Right lobe of liver (tissue), 6 donors: ENCODE results near the gene SLC13A1. TPM values are rescaled to one million over a fixed set of nuclear protein-coding genes. Genes with fewer than 3 reads are reported as not detected.

Source experiments
- ATAC-seq, 4 donors: fragments of 200-7000 bp; cut with Tn5 transposase; one replicate each; pipeline ENCODE4 v1.9.1; 2020; ENCODE audit warnings: mild to moderate bottlenecking in 4 of 4, moderate library complexity in 4 of 4
- DNase-seq, 3 donors: peaks; one replicate each; pipeline ENCODE4 v3.0.0-alpha.2; 2020
- H3K27ac ChIP-seq, 3 donors: fragments of 200-600 bp; one replicate each; pipeline ENCODE4 v1.8.0; 2022
- H3K27me3 ChIP-seq, 2 donors: fragments of 200-600 bp; one replicate each; pipeline ENCODE4 v1.8.0; 2022
- H3K36me3 ChIP-seq, 4 donors: fragments of 200-600 bp; sonication (generic) in 1 of 4; one replicate each; pipeline versions ENCODE4 v1.5.1 to v1.8.0; 2017 to 2022; ENCODE audit warnings: control low read depth in 1 of 4
- H3K4me1 ChIP-seq, 4 donors: fragments of 200-600 bp; sonication (generic) in 1 of 4; one replicate each; pipeline versions ENCODE4 v1.5.1 to v1.8.0; 2017 to 2022; ENCODE audit warnings: control low read depth in 1 of 4
- H3K4me3 ChIP-seq, 3 donors: fragments of 200-600 bp; one replicate each; pipeline ENCODE4 v1.8.0; 2022
- H3K9me3 ChIP-seq, 4 donors: fragments of 200-600 bp; sonication (generic) in 1 of 4; one replicate each; pipeline versions ENCODE4 v1.5.1 to v1.8.0; 2017 to 2022; ENCODE audit warnings: control low read depth in 1 of 4
- POLR2A ChIP-seq: fragments of 450-650 bp; IDR thresholded peaks from one replicate; pipeline ENCODE4 v1.6.1; 2017; ENCODE audit warnings: antibody characterized with exemption, mild to moderate bottlenecking
- WGBS: methylation state at CpG from one replicate; pipeline ENCODE4 v1.1.6; 2018; ENCODE audit warnings: low coverage, low lambda C conversion rate; ENCODE audit not compliant: insufficient coverage; ENCODE audit errors: missing lambda C conversion rate; 5-methylcytosine and 5-hydroxymethylcytosine counted together
- intact Hi-C, 2 donors: fragments of 100-400 bp; cut with DNase I; formaldehyde crosslinking; loops; one replicate each; pipeline versions ENCODE4 v1.11.2 to v1.14.1; 2022
- total RNA-seq, 6 experiments: library from RNA; depleted of rRNA in 2 of 6; stranded (reverse); fragments of >200 nt in 2 of 6; fragmentation: NEBNext Ultra II Directional in 3 of 6; extraction: Animal tissue kit (Norgen Biotek cat#: 25700) in 3 of 6; gene quantifications; one replicate each; pipeline versions ENCODE4 v1.1.0 to v1.2.4, GENCODE V29; 2016 to 2023
- TF ChIP-seq, protein P1 (sequence below), 4 donors: fragments of 200-600 bp in 3 of 4; fragments of 450-650 bp in 1 of 4; IDR thresholded peaks; one replicate each; pipeline versions ENCODE4 v1.5.1 to v1.8.0; 2016 to 2022; ENCODE audit warnings: antibody characterized with exemption in 4 of 4, mild to moderate bottlenecking in 2 of 4
- donor health status: DM: no; HTN: yes; CAD: no.
- donor health status: DM: no; HTN: no; CAD: no.
- donor health status: DM: no; HTN: no; CAD: no.
- donor health status: DM: no; HTN: yes; CAD: no.
- donor health status: DM: no; HTN: yes; CAD: no.

The SLC13A1 gene
- total RNA-seq, 6 experiments from 2014 or later: not detected

DNA sequence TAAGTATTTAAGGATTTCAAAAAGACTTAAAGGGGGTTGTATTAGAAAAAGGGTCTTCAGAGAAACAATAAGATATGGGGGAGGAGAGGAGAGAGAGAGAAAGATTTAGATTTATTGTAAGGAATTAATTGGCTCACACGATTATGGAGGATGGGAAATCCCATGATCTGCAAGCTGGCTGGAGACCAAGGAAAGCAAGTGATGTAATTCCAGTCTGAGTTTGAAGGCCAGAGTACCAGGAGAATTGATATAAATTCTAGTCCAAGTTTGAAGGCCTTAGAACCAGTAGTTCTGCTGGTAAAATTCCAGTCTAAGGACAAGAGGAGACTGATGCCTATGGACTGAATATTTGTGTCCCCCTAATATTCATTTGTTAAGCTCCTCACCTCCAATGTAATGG lies 20.6 kb upstream of the SLC13A1 start:
- no peaks in the 10 kb centered on the region for H3K4me1 ChIP-seq
- H3K9me3 ChIP-seq: no peaks in the 10 kb centered on the region
- ATAC-seq: peak in 3 of 4 donors; percentile 29 to 77 (median 47)
- WGBS: 7% methylated on average over 1 of the region's 1 CpG
- H3K4me3 ChIP-seq: no peak overlapping the region
- H3K27me3 ChIP-seq: no peaks in the 10 kb centered on the region
- no peak overlapping the region for H3K27ac ChIP-seq
- no peak for TF ChIP-seq POLR2A
- TF ChIP-seq, protein P1, sequence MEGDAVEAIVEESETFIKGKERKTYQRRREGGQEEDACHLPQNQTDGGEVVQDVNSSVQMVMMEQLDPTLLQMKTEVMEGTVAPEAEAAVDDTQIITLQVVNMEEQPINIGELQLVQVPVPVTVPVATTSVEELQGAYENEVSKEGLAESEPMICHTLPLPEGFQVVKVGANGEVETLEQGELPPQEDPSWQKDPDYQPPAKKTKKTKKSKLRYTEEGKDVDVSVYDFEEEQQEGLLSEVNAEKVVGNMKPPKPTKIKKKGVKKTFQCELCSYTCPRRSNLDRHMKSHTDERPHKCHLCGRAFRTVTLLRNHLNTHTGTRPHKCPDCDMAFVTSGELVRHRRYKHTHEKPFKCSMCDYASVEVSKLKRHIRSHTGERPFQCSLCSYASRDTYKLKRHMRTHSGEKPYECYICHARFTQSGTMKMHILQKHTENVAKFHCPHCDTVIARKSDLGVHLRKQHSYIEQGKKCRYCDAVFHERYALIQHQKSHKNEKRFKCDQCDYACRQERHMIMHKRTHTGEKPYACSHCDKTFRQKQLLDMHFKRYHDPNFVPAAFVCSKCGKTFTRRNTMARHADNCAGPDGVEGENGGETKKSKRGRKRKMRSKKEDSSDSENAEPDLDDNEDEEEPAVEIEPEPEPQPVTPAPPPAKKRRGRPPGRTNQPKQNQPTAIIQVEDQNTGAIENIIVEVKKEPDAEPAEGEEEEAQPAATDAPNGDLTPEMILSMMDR (IDR thresholded peaks at IDR 0.05): no peak
- H3K36me3 ChIP-seq: no peaks in the 10 kb centered on the region
- intact Hi-C loops: no loop called here
- DNase-seq: no peak

DNA sequence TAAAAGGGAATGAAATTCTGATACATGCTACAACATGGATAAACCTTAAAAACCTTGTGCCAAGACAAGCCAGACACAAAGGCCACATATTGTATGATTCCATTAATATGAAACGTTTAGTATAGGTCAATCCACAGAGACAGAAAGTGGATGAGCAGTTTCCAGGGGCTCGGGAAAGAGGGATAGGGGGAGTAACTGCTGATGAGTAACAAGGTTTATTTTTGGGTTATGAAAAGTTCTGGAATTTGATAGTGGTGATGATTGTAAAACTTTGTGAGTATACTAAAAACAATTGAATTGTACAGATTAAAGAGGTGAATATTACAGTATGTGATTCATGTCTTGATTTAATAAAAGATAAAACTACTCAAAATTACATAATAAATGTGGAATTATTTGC lies 19.1 kb upstream of the SLC13A1 start:
- no peaks in the 10 kb centered on the region for H3K9me3 ChIP-seq
- 24% methylated on average over 2 of the region's 2 CpGs for WGBS
- intact Hi-C loops: no loop called here
- no peak for TF ChIP-seq POLR2A
- TF ChIP-seq, protein P1 (IDR thresholded peaks at IDR 0.05): no peak
- H3K27ac ChIP-seq: no peak overlapping the region
- no peaks in the 10 kb centered on the region for H3K4me1 ChIP-seq
- H3K4me3 ChIP-seq: no peak overlapping the region
- ATAC-seq (no peak), DNase-seq (no peak)
- H3K27me3 ChIP-seq: no peaks in the 10 kb centered on the region
- H3K36me3 ChIP-seq: no peaks in the 10 kb centered on the region

DNA sequence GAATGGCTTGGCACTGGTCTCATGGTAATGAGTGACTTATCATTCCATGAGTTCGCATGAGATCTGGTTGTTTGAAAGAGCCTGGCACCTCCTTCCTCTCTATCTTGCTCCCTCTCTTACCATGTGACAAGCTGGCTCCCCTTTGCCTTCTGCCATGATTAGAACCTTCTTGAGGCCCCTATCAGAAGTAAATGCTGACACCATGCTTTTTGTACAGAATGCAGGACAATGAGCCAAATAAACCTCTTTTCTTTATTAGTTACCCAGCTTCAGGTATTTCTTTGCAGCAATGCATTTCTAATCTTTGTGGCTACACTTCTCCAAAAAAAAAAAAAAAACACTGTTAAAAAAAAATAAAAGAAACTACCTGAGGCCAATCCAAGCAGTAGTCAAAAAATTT lies 17.1 kb upstream of the SLC13A1 start:
- Histone ChIP-seq H3K4me3 (no peak overlapping the region), H3K4me1 (no peaks in the 10 kb centered on the region), H3K27ac (no peak overlapping the region), H3K36me3 (no peaks in the 10 kb centered on the region), H3K9me3 (no peaks in the 10 kb centered on the region), H3K27me3 (no peaks in the 10 kb centered on the region)
- intact Hi-C loops: no loop called here
- no peak for TF ChIP-seq POLR2A
- TF ChIP-seq, protein P1 (IDR thresholded peaks at IDR 0.05): no peak
- ATAC-seq (no peak), DNase-seq (no peak)
- 80% methylated on average over 1 of the region's 1 CpG for WGBS

DNA sequence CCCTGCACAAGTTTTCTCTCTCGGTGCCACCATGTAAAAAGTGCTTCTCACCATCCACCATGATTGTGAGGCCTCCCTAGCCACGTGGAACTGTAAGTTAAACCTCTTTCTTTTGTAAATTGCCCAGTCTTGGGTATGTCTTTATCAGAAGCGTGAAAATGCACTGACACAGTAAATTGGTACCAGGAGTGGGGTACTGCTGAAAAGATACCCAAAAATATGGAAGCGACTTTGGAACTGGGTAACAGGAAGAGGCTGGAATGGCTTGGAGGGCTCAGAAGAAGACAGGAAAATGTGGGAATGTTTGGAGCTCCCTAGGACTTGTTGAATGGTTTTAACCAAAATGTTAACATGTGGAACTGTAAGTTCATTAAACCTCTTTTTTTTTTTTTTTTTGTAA lies 15.6 kb upstream of the SLC13A1 start:
- ATAC-seq (no peak), DNase-seq (no peak)
- Histone ChIP-seq H3K9me3 (no peaks in the 10 kb centered on the region), H3K27me3 (no peaks in the 10 kb centered on the region), H3K27ac (no peak overlapping the region), H3K36me3 (no peaks in the 10 kb centered on the region), H3K4me3 (no peak overlapping the region), H3K4me1 (no peaks in the 10 kb centered on the region)
- WGBS: 70% methylated on average over 4 of the region's 4 CpGs
- TF ChIP-seq, protein P1 (IDR thresholded peaks at IDR 0.05): no peak
- TF ChIP-seq POLR2A: no peak
- intact Hi-C loops: no loop called here

DNA sequence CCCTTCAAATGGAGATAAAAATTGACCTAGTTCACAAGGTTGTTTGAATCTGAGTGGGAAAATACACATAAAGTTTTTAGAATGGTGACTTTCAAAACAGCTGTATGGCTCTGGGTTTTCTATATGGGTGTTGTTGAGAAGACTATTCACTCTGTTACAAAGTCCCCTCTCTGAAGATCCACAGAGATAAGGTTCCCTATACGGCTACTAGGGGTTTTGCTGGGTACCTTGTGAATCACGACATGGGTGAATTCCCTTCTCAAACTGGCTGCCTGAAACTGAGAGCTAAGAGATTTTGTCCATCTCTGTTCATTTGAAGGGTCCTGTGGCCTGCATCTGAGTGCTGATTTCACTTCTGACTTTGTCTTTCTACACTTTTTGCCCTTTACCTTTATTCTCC lies 11.8 kb upstream of the SLC13A1 start:
- 80% methylated on average over 2 of the region's 2 CpGs for WGBS
- H3K9me3 ChIP-seq: no peaks in the 10 kb centered on the region
- TF ChIP-seq, protein P1 (IDR thresholded peaks at IDR 0.05): no peak
- TF ChIP-seq POLR2A: no peak
- no peaks in the 10 kb centered on the region for H3K4me1 ChIP-seq
- intact Hi-C loops: no loop called here
- DNase-seq (no peak), ATAC-seq (no peak)
- H3K27me3 ChIP-seq: no peaks in the 10 kb centered on the region
- no peaks in the 10 kb centered on the region for H3K36me3 ChIP-seq
- H3K4me3 ChIP-seq: no peak overlapping the region
- H3K27ac ChIP-seq: no peak overlapping the region
